Activated CD8-positive, alpha-beta memory T cell treated with anti-CD3 and anti-CD28 coated beads for 1 hour (primary cell): ENCODE data around the gene PSMF1.
"Not testable (repeated sequence)": the region's sequence is repeated elsewhere in the genome, so short reads cannot be mapped to it uniquely, and the experiment has no call there.

ENCODE experiments used
- DNase-seq, 2 donors: peaks; one replicate each; pipeline ENCODE4 v3.0.0-alpha.2; 2020; ENCODE audit warnings: low read depth in 1 of 2; ENCODE audit errors: extremely low read depth in 1 of 2

Gene PSMF1

DNA sequence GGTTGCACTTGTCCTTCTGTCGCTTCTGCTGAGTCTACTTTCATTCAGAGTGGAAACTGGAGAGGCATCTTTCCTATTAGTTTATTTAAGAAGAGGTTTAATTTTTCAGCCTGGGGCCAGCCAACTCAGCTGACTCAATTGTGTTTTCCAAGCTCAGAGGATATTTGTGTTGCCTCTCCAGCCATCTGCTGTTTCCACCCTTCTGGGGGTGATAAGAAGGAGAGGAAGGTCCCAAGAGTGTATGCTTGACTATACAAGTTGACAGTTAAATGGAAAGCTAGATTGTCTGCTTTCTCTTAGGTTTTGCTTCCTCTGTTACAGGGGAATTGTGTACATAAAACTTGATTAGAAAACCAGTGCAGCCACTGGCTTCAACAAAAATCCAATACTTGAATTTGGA lies 3.0 kb downstream of the PSMF1 start:
- DNase-seq, result no peak

DNA sequence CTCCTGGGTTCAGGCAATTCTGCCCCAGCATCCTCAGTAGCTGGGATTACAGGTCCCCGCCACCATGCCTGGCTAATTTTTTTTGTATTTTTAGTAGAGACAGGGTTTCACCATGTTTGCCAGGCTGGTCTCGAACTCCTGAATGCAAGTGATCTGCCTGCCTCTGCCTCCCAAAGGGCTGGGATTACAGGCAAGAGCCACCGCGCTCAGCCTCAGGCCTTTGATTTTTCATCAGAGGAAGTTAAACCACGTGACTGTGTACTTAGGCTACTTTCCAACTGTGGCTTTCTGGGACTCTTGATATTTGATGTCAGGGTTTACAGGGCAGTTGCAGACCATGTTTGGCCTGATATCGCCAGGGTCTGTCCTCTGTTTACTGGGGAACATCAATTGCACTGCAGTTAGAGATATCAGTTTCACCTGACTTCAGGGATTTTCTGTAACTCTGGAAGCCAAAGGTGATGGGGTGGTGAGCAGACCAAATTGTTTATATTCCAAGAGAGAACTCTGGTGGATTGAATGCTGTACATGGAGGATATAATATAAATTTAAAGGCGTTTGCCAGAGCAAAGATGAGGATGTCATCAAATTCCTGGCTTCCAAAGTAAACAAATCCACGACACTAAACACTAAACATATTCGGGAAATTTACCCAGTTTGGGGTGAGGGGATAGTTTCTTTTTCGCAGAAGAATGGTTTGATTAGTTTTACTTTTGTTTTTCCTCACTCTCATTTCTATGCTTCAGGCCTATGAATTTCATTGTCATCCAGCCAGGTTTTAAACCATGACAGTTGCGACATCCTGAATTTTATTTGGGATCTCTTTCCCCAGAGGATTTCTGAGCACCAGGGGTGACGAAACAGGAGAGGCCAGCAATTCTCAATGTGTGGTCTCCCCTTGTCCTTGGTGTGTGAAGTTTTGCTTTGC lies 4.2 kb downstream of the PSMF1 start:
- no peak for DNase-seq

DNA sequence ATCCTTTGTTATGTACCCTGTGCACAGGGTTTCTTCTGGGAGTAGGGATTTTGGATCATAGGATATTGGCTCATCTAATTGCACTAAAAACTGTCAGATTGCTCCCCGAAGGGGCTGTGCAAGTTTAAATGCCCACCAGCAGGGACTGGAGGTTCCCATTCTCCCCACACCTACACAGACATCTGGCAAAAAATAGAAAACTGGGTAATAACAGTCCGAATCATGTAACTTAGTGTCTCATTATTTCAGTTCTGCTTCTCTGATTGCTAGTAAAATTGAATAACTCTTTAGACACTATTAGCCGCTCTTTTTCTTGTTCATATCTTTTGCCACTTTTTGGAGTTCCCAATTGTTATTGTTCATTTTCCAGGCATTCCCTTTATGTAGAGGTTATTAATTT lies 5.3 kb downstream of the PSMF1 start:
- DNase-seq, result no peak

DNA sequence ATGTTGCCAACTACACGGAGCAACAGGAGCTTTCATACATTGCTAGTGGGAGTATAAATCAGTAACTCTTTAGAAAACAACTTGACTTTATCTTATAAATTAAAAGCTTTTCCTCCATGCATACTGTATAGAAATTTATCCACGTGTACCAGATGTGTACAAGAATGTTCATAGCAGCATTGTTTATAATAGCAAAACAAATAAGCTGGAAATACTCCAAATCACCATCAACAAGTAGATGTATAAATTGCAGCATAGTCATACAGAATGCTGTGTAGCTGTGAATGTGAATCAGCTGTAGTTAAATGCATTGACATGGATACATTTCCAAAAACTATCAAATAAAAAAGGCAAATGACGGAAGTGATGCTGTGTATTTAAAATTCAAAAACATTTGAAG lies 6.0 kb downstream of the PSMF1 start:
- no peak for DNase-seq

- DNase-seq, result no peak
These were observed 6.9 kb downstream of the PSMF1 start for GRCh38 chr20:1125277-1125676.

DNA sequence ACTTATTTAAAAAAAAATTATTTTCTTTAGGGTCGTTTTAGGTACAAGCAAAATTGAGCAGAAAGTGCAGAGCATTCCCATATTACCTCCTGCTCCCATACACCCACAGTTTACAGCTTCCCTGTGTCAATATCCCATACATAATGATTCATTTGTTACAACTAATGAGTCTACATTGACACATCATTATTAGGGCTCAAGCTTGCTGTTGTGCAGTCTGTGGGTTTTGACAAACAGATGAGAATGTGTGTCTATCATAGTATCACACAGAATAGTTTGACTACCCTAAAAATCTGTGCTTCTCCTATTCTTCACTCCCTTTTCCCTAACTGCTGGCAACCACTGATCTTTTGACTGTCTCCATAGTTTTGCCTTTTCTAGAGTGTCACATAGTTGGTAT lies 9.4 kb downstream of the PSMF1 start:
- no peak for DNase-seq

DNA sequence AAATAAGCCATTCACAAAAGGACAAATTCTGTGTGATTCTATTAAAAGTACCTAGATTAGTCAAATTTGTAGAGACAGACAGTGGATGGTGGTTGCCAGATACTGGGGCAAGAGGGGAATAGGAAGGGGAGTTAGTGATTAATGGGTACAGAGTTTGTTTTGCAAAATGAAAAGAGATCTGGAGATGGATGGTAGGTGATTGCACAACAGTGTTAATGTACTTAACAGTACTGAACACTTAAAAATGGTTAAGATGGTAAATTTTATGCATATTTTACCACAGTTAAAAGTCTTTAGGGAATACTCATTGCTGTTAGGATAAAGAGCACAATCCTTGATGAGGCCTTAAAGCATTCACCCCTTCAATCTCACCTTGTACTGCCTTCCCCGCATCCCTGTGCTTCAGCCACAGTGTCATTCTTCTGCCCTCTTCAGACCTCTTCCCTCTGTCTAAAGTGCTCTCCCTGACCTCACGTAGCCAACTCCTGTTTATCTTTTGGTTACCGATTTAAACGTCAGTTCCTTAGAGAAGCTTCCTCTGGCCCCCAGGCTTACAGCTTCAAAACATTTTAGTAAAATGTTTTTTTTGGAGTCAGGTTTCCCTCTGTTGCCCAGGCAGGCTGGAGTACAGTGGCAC lies 11.8 kb downstream of the PSMF1 start:
- DNase-seq, result no peak

DNA sequence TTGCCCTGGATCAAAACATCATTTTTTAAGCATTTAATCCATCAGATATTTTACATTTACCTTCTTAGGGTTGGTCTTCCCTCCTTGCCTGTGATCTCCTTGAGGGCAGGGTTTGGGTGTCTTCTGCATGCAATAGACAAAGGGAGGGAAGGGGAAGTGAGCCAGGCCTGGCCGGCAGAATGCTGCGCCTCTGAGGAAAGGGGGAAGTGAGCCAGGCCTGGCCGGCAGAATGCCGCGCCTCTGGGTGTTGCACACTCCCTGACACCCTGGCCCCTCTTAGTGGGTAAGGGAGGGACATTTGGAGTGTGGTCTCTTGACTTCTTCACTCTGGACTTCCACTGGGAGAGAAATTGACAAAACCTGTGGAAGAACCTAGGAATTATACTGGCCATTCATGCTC lies 12.4 kb downstream of the PSMF1 start:
- DNase-seq, result no peak

- DNase-seq, result no peak
These were observed 13.0 kb downstream of the PSMF1 start for GRCh38 chr20:1131354-1131753.

DNA sequence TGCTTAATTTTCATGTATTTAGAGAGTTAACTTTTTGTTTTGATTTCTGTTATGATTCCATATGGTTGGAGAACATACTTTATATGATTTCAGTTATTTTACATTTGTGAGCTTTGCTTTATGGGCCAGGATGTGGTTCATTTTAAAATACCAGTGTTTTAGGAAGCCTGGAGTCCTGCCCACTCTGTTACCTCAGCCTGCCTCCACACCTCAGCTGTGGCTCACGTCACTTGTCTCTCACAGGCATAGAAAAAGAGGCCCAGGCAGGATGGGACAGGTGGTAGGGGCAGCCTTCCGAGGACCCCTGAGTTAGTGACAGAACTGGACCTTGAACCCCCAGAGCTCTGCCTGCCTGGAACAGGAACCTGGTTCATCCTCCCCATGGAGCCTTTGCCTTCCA lies 16.0 kb downstream of the PSMF1 start:
- no peak for DNase-seq

GRCh38 chr20:1134836-1135235 lies 16.4 kb downstream of the PSMF1 start:
- no peak for DNase-seq

DNA sequence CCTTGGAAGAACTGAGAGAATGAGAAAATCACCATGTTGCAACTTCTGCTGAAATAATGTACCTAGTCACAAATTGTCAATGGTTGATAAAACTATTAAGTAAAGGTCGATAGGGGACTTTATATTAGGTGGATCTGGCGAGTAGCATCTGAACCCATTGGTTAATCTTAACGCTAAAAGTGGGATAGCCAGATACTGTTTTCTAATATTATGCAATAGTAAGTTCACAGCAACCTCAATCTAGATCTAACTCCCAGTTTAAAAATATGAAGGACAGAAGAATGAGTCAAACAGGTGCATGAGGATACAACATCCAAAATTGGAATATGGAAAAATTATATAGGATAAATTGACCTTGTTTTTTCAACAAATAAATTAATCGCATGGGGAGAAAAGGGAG lies 18.8 kb downstream of the PSMF1 start:
- no peak for DNase-seq

- no peak for DNase-seq
These were observed 26.2 kb downstream of the PSMF1 start for GRCh38 chr20:1144401-1145172.

DNA sequence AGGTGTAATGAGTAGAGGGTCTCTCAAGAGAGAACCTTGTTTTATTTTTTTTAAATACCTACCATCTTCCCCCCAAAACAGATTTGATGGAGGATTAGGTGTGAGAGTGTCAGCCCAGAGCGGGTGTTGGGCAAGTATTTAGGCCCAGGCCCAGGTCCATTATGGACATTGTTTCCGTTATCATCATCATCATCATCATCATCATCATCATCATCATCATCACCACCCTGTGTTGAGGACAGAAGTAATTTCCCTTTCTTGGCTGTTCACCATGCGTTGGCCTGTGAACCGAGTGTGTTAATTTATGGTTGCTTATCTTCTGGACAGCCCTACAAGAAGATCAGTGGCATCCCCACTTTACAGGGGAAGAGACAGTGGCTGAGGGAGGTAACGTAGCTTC lies 28.6 kb downstream of the PSMF1 start:
- DNase-seq, result no peak

- DNase-seq, result not testable (repeated sequence)
These were observed 31.4 kb downstream of the PSMF1 start for GRCh38 chr20:1149812-1150211.

GRCh38 chr20:1150218-1150617 lies 31.8 kb downstream of the PSMF1 start:
- DNase-seq, result no peak

- no peak for DNase-seq
These were observed 32.6 kb downstream of the PSMF1 start for GRCh38 chr20:1150968-1151367.

GRCh38 chr20:1154226-1154625 lies 35.8 kb downstream of the PSMF1 start:
- no peak for DNase-seq

DNA sequence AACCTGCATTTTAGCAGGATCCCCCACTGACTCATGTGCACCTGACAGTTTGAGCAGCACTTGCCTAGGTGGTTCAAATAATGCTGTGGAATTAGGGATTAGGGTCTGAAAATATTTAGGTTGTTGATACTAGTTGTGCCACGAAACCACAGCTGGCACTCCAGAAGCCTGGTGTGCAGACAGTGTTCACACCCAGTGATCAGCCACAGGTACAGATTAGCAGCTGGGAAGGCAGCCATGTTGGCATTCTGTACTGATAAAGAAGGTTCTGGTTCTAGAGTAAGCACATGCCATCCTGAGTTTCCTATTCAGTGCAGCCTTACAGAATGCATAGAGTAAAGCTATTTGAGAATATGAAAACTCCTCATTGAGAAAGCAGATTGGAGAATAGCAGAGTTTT lies 36.3 kb downstream of the PSMF1 start:
- no peak for DNase-seq

- no peak for DNase-seq
These were observed 36.9 kb downstream of the PSMF1 start for GRCh38 chr20:1155342-1155741.

DNA sequence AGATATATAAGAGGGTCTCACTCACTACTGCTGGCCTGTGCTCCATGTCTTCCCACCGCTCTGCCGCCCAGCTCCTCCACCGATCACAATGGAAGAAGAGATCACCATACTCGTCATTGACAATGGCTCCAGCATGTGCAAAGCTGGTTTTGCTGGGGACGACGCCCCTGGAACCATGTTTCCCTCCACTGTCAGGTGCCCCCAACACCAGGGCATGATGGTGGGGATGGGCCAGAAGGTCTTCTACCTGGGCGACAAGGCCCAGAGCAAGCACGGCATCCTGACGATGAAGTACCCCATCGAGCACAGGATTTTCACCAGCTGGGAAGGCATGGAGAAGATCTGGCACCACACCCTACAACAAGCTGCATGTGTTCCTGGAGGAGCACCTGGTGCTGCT lies 42.1 kb downstream of the PSMF1 start:
- DNase-seq, result no peak

DNA sequence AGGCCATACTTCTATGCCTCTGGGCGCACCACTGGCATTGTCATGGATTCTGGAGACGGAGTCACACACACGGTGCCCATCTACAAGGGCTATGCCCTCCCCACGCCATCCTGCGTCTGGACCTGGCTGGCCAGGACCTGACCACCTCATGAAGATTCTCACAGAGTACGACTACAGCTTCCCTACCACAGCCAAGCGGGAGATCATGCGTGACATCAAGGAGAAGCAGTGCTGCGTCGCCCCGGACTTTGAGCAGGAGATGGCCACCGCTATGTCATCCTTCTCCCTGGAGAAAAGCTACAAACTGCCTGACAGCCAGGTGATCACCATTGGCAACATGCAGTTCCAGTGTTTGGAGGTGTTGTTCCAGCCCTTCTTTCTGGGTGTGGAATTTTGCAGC lies 42.6 kb downstream of the PSMF1 start:
- DNase-seq, result no peak
